SK-N-SH treated with all-trans-retinoic acid at 6 μM for 48 hours (cell line): ENCODE results near the gene ANGPTL3.

Experiments used
- ATAC-seq: fragments of 200-7000 bp; cut with Tn5 transposase; 3 replicates; pipeline ENCODE4 v1.9.1; 2020; ENCODE audit warnings: mild to moderate bottlenecking, moderate library complexity
- ARNTL ChIP-seq: fragments of 450-650 bp; formaldehyde crosslinking; IDR thresholded peaks from 2 replicates; pipeline ENCODE4 v1.5.0; 2020; ENCODE audit warnings: low read depth, mild to moderate bottlenecking, moderate library complexity, borderline replicate concordance
- BACH2 ChIP-seq: fragments of 250-450 bp; sonication (Bioruptor Pico); IDR thresholded peaks from 2 replicates; pipeline ENCODE4 v1.9.0; 2021; ENCODE audit warnings: mild to moderate bottlenecking, borderline replicate concordance
- CREB5 ChIP-seq: fragments of 250-450 bp; sonication (Bioruptor Pico); IDR thresholded peaks from 2 replicates; pipeline ENCODE4 v1.5.1; 2020; ENCODE audit warnings: low read depth, mild to moderate bottlenecking, moderate library complexity
- CSDC2 ChIP-seq: fragments of 250-450 bp; sonication (Bioruptor Pico); IDR thresholded peaks from 2 replicates; pipeline ENCODE4 v1.5.0; 2020; ENCODE audit warnings: mild to moderate bottlenecking, moderate library complexity
- CSRNP3 ChIP-seq: fragments of 250-450 bp; sonication (Bioruptor Pico); IDR thresholded peaks from 2 replicates; pipeline ENCODE4 v1.5.1; 2021; ENCODE audit warnings: mild to moderate bottlenecking, moderate library complexity
- ESRRG ChIP-seq: fragments of 250-450 bp; sonication (Bioruptor Pico); IDR thresholded peaks from 2 replicates; pipeline ENCODE4 v1.6.1; 2021; ENCODE audit warnings: mild to moderate bottlenecking
- GLIS3 ChIP-seq: fragments of 250-450 bp; sonication (Bioruptor Pico); IDR thresholded peaks from 2 replicates; pipeline ENCODE4 v1.5.0; 2020; ENCODE audit warnings: mild to moderate bottlenecking, moderate library complexity
- ISL1 ChIP-seq: fragments of 250-450 bp; sonication (Bioruptor Pico); IDR thresholded peaks from 2 replicates; pipeline ENCODE4 v2.1.2; 2022; ENCODE audit warnings: mild to moderate bottlenecking, moderate library complexity
- OSR1 ChIP-seq: fragments of 250-450 bp; sonication (Bioruptor Pico); IDR thresholded peaks from 2 replicates; pipeline ENCODE4 v1.8.0; 2022; ENCODE audit warnings: moderate library complexity, mild to moderate bottlenecking, inconsistent platforms
- PATZ1 ChIP-seq: fragments of 250-450 bp; sonication (Bioruptor Pico); IDR thresholded peaks from 2 replicates; pipeline ENCODE4 v1.8.0; 2020; ENCODE audit warnings: mild to moderate bottlenecking, moderate library complexity, borderline replicate concordance
- POU6F1 ChIP-seq: fragments of 250-450 bp; sonication (Bioruptor Pico); IDR thresholded peaks from 2 replicates; pipeline ENCODE4 v1.8.0; 2021; ENCODE audit warnings: low read depth, mild to moderate bottlenecking, moderate library complexity, borderline replicate concordance
- PPARA ChIP-seq: fragments of 250-450 bp; sonication (Bioruptor Pico); IDR thresholded peaks from 2 replicates; pipeline ENCODE4 v1.5.0; 2020; ENCODE audit warnings: mild to moderate bottlenecking, borderline replicate concordance
- RARB ChIP-seq: fragments of 250-450 bp; sonication (Bioruptor Pico); IDR thresholded peaks from 2 replicates; pipeline ENCODE4 v1.8.0; 2021; ENCODE audit warnings: mild to moderate bottlenecking, moderate library complexity
- SNAI2 ChIP-seq: fragments of 250-450 bp; sonication (Bioruptor Pico); IDR thresholded peaks from 2 replicates; pipeline ENCODE4 v1.5.0; 2020; ENCODE audit warnings: mild to moderate bottlenecking, moderate library complexity
- TCF4 ChIP-seq: fragments of 250-450 bp; sonication (Bioruptor Pico); IDR thresholded peaks from 2 replicates; pipeline ENCODE4 v1.8.0; 2021; ENCODE audit warnings: mild to moderate bottlenecking, moderate library complexity, borderline replicate concordance
- TSHZ2 ChIP-seq: fragments of 250-450 bp; sonication (Bioruptor Pico); IDR thresholded peaks from 2 replicates; pipeline ENCODE4 v1.5.0; 2020; ENCODE audit warnings: mild to moderate bottlenecking, moderate library complexity
- ZC3H10 ChIP-seq: fragments of 250-450 bp; sonication (Bioruptor Pico); IDR thresholded peaks from 2 replicates; pipeline ENCODE4 v1.5.1; 2021; ENCODE audit warnings: mild to moderate bottlenecking, moderate library complexity
- ZFP3 ChIP-seq: fragments of 250-450 bp; sonication (Bioruptor Pico); IDR thresholded peaks from 2 replicates; pipeline ENCODE4 v1.5.0; 2020; ENCODE audit warnings: mild to moderate bottlenecking, moderate library complexity
- ZFP30 ChIP-seq: fragments of 450-650 bp; formaldehyde crosslinking; IDR thresholded peaks from 2 replicates; pipeline ENCODE4 v1.5.0; 2022; ENCODE audit warnings: mild to moderate bottlenecking, moderate library complexity
- ZNF70 ChIP-seq: fragments of 450-650 bp; formaldehyde crosslinking; IDR thresholded peaks from 2 replicates; pipeline ENCODE4 v1.5.0; 2020; ENCODE audit warnings: mild to moderate bottlenecking, moderate library complexity
- ZNF8 ChIP-seq: fragments of 450-650 bp; formaldehyde crosslinking; IDR thresholded peaks from 2 replicates; pipeline ENCODE4 v1.5.0; 2020; ENCODE audit warnings: mild to moderate bottlenecking, moderate library complexity

ANGPTL3 gene

GRCh38 chr1:62613890-62614289 lies 16.6 kb downstream of the ANGPTL3 start:
- no peak for ATAC-seq

GRCh38 chr1:62621907-62622306 lies 24.6 kb downstream of the ANGPTL3 start:
- peak; percentile 95 for ATAC-seq
- no peak for TF ChIP-seq TCF4
- TF ChIP-seq ZFP30 (CRISPR knock-in tag), result no peak
- no peak for TF ChIP-seq ISL1 (CRISPR knock-in tag)
- TF ChIP-seq ARNTL (CRISPR knock-in tag), result no peak
- TF ChIP-seq, all 23 proteins: peak for 0

More at GRCh38 chr1:62613890-62614289, 16.6 kb downstream of the ANGPTL3 start:
- TF ChIP-seq CSRNP3 (CRISPR knock-in tag) (no peak), ESRRG (CRISPR knock-in tag) (no peak), ISL1 (CRISPR knock-in tag) (peak; percentile 46), TSHZ2 (CRISPR knock-in tag) (no peak), PPARA (CRISPR knock-in tag) (no peak), GLIS3 (CRISPR knock-in tag) (no peak), SNAI2 (CRISPR knock-in tag) (no peak)
- TF ChIP-seq, all 23 proteins: peak for 1

GRCh38 chr1:62625415-62625814 lies 28.1 kb downstream of the ANGPTL3 start:
- TF ChIP-seq CREB5 (CRISPR knock-in tag) (no peak), TSHZ2 (CRISPR knock-in tag) (no peak), ZFP3 (no peak), ARNTL (CRISPR knock-in tag) (no peak), POU6F1 (no peak), ISL1 (CRISPR knock-in tag) (no peak), RARB (no peak), GLIS3 (CRISPR knock-in tag) (no peak), CSDC2 (CRISPR knock-in tag) (no peak), PPARA (CRISPR knock-in tag) (no peak), ZC3H10 (CRISPR knock-in tag) (no peak), ZNF8 (no peak), CSRNP3 (CRISPR knock-in tag) (no peak), ZFP30 (CRISPR knock-in tag) (no peak), TCF4 (no peak), OSR1 (CRISPR knock-in tag) (no peak), BACH2 (CRISPR knock-in tag) (no peak), ZNF70 (CRISPR knock-in tag) (no peak), PATZ1 (CRISPR knock-in tag) (no peak), ESRRG (CRISPR knock-in tag) (no peak)
- ATAC-seq, result no peak
